ENCODE results near the gene MOB1B. TPM values are rescaled to one million over a fixed set of nuclear protein-coding genes. Genes with fewer than 3 reads are reported as not detected.

The MOB1B gene
- polyA plus RNA-seq, 1 donor from 2014 or later, result 32.9 TPM

- Histone ChIP-seq H3K9ac (ENCODE audit: low read length) (no peak overlapping the region), H3F3A (ENCODE audit: insufficient read depth, low read length, poor library complexity, severe bottlenecking) (no peaks in the 10 kb centered on the region), H3K4me2 (ENCODE audit: low read length) (no peak overlapping the region), H3K27me3 (ENCODE audit: insufficient read depth, low read depth, low read length) (no peaks in the 10 kb centered on the region), H3K27ac (ENCODE audit: low read length) (no peak overlapping the region), H3K36me3 (ENCODE audit: insufficient read depth, low read length) (no peaks in the 10 kb centered on the region), H4K20me1 (ENCODE audit: insufficient read depth) (no peaks in the 10 kb centered on the region), H3K4me3 (ENCODE audit: low read length) (no peak overlapping the region), H3K79me2 (replicated peaks; ENCODE audit: insufficient read depth, low read length) (no peaks in the 10 kb centered on the region), H3K9me3 (ENCODE audit: low read length) (no peaks in the 10 kb centered on the region), H3K9me2 (ENCODE audit: insufficient read depth, low read length) (no peaks in the 10 kb centered on the region), H2AFZ (ENCODE audit: low read depth, low read length) (no peak overlapping the region)
- TF ChIP-seq, protein P1, sequence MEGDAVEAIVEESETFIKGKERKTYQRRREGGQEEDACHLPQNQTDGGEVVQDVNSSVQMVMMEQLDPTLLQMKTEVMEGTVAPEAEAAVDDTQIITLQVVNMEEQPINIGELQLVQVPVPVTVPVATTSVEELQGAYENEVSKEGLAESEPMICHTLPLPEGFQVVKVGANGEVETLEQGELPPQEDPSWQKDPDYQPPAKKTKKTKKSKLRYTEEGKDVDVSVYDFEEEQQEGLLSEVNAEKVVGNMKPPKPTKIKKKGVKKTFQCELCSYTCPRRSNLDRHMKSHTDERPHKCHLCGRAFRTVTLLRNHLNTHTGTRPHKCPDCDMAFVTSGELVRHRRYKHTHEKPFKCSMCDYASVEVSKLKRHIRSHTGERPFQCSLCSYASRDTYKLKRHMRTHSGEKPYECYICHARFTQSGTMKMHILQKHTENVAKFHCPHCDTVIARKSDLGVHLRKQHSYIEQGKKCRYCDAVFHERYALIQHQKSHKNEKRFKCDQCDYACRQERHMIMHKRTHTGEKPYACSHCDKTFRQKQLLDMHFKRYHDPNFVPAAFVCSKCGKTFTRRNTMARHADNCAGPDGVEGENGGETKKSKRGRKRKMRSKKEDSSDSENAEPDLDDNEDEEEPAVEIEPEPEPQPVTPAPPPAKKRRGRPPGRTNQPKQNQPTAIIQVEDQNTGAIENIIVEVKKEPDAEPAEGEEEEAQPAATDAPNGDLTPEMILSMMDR (IDR thresholded peaks at IDR 0.05; ENCODE audit: poor library complexity, severe bottlenecking), result no peak
Measured at GRCh38 chr4:70873216-70873615, 29.0 kb upstream of the MOB1B start.

GRCh38 chr4:70874268-70875156 is 27.7 kb upstream of the MOB1B start:
- Histone ChIP-seq H3K9me3 (ENCODE audit: low read length) (no peaks in the 10 kb centered on the region), H3K9ac (ENCODE audit: low read length) (no peak overlapping the region), H4K20me1 (ENCODE audit: insufficient read depth) (no peaks in the 10 kb centered on the region), H3F3A (ENCODE audit: insufficient read depth, low read length, poor library complexity, severe bottlenecking) (no peaks in the 10 kb centered on the region), H3K27me3 (ENCODE audit: insufficient read depth, low read depth, low read length) (no peaks in the 10 kb centered on the region), H3K4me3 (ENCODE audit: low read length) (no peak overlapping the region), H3K27ac (ENCODE audit: low read length) (no peak overlapping the region), H2AFZ (ENCODE audit: low read depth, low read length) (no peak overlapping the region), H3K4me2 (ENCODE audit: low read length) (no peak overlapping the region), H3K9me2 (ENCODE audit: insufficient read depth, low read length) (no peaks in the 10 kb centered on the region), H3K36me3 (ENCODE audit: insufficient read depth, low read length) (no peaks in the 10 kb centered on the region), H3K79me2 (replicated peaks; ENCODE audit: insufficient read depth, low read length) (no peaks in the 10 kb centered on the region)
- TF ChIP-seq MXI1 (conservative IDR thresholded peaks at IDR 0.05; ENCODE audit: poor library complexity, severe bottlenecking) (no peak), SMC3 (conservative IDR thresholded peaks at IDR 0.05; ENCODE audit: poor library complexity) (no peak), EP300 (conservative IDR thresholded peaks at IDR 0.05; ENCODE audit: poor library complexity, severe bottlenecking) (no peak), EZH2 (IDR thresholded peaks at IDR 0.05; ENCODE audit: borderline replicate concordance, insufficient read depth, low read length, poor library complexity, severe bottlenecking) (no peak), RAD21 (conservative IDR thresholded peaks at IDR 0.05) (no peak), POLR2AphosphoS5 (IDR thresholded peaks at IDR 0.05) (no peak), REST (IDR thresholded peaks at IDR 0.05; ENCODE audit: borderline replicate concordance) (no peak), TAF1 (IDR thresholded peaks at IDR 0.05; ENCODE audit: low read depth) (no peak)
- TF ChIP-seq, protein P1 (IDR thresholded peaks at IDR 0.05; ENCODE audit: poor library complexity, severe bottlenecking), result no peak

All from neural cell (in vitro differentiated cells).